C4-2B (cell line): ENCODE results near the gene MED15.

Source experiments
- H3K27ac ChIP-seq: fragments of 450-650 bp; 2 replicates; pipeline ENCODE4 v1.5.1; 2017
- CTCF ChIP-seq: fragments of 450-650 bp; conservative IDR thresholded peaks from 2 replicates; pipeline ENCODE4 v1.5.1; 2017; ENCODE audit warnings: mild to moderate bottlenecking
- ZFX ChIP-seq: fragments of 450-650 bp; IDR thresholded peaks from 2 replicates; pipeline ENCODE4 v1.6.1; 2017

The MED15 gene

GRCh38 chr22:20636945-20637344, 129.5 kb downstream of the MED15 start:
- no peak overlapping the region for H3K27ac ChIP-seq
- no peak for TF ChIP-seq CTCF
- TF ChIP-seq ZFX, result no peak
